Measurements from ENCODE around the gene VPS37C. TPM values are rescaled to one million over a fixed set of nuclear protein-coding genes. Genes with fewer than 3 reads are reported as not detected.

The VPS37C gene
- total RNA-seq, 6 experiments from 2014 or later = 14.6 to 17.0 (median 16.0) TPM

GRCh38 chr11:61111786-61112517, 49.3 kb downstream of the VPS37C start:
- no peak for DNase-seq
- peaks cover 48% of the 10 kb centered on the region for H3K27me3 Mint-ChIP-seq (ENCODE audit: insufficient read depth)
- H3K4me1 Mint-ChIP-seq (ENCODE audit: low read depth) = no peaks in the 10 kb centered on the region
- H3K4me3 Mint-ChIP-seq = no peak overlapping the region
- H3K36me3 Mint-ChIP-seq (ENCODE audit: low read depth) = no peaks in the 10 kb centered on the region
- no peak for TF ChIP-seq CTCF (IDR thresholded peaks at IDR 0.05)
- H3K9me3 Mint-ChIP-seq = no peaks in the 10 kb centered on the region
- no peak overlapping the region for H3K27ac Mint-ChIP-seq

GRCh38 chr11:61111050-61111435, 50.2 kb downstream of the VPS37C start:
- Mint-ChIP-seq H3K27me3 (ENCODE audit: insufficient read depth) (peaks cover 52% of the 10 kb centered on the region), H3K36me3 (ENCODE audit: low read depth) (no peaks in the 10 kb centered on the region), H3K4me1 (ENCODE audit: low read depth) (no peaks in the 10 kb centered on the region), H3K4me3 (no peak overlapping the region), H3K27ac (no peak overlapping the region), H3K9me3 (no peaks in the 10 kb centered on the region)
- DNase-seq = no peak
- TF ChIP-seq CTCF (IDR thresholded peaks at IDR 0.05) = no peak

- Mint-ChIP-seq H3K36me3 (ENCODE audit: low read depth) (no peaks in the 10 kb centered on the region), H3K27ac (no peak overlapping the region), H3K4me3 (no peak overlapping the region), H3K9me3 (no peaks in the 10 kb centered on the region), H3K27me3 (ENCODE audit: insufficient read depth) (peaks cover 55% of the 10 kb centered on the region), H3K4me1 (ENCODE audit: low read depth) (no peaks in the 10 kb centered on the region)
- DNase-seq = no peak
- TF ChIP-seq CTCF (IDR thresholded peaks at IDR 0.05) = no peak
Measured at GRCh38 chr11:61110255-61111049, 50.8 kb downstream of the VPS37C start.

GRCh38 chr11:61109671-61110070, 51.6 kb downstream of the VPS37C start:
- no peak overlapping the region for H3K27ac Mint-ChIP-seq
- H3K36me3 Mint-ChIP-seq (ENCODE audit: low read depth) = no peaks in the 10 kb centered on the region

More at GRCh38 chr11:61109671-61110070, 51.6 kb downstream of the VPS37C start:
- no peak for DNase-seq
- TF ChIP-seq CTCF (IDR thresholded peaks at IDR 0.05) = no peak
- H3K27me3 Mint-ChIP-seq (ENCODE audit: insufficient read depth) = peaks cover 50% of the 10 kb centered on the region
- H3K4me1 Mint-ChIP-seq (ENCODE audit: low read depth) = no peaks in the 10 kb centered on the region
- H3K4me3 Mint-ChIP-seq = no peak overlapping the region
- H3K9me3 Mint-ChIP-seq = no peaks in the 10 kb centered on the region

Data from HFFc6 (cell line).